H9 (cell line): ENCODE data around the gene KCNH5. TPM values are rescaled to one million over a fixed set of nuclear protein-coding genes. Genes with fewer than 3 reads are reported as not detected.

Experiments
- DNase-seq: peaks from one replicate; pipeline ENCODE4 v3.0.0-alpha.2; 2017
- H2AFZ ChIP-seq: one replicate; pipeline ENCODE4 v1.6.1; 2013; ENCODE audit warnings: mild to moderate bottlenecking, low read length, control low read depth, moderate library complexity
- H2AK5ac ChIP-seq: 2 replicates; pipeline ENCODE4 v1.6.1; 2013; ENCODE audit warnings: low read length, control low read depth, mixed read lengths; ENCODE audit not compliant: insufficient read length
- H2BK120ac ChIP-seq: one replicate; pipeline ENCODE4 v1.6.1; 2013; ENCODE audit warnings: low read depth, mild to moderate bottlenecking, low read length, control low read depth, inconsistent platforms; ENCODE audit not compliant: poor library complexity, severe bottlenecking
- H2BK12ac ChIP-seq: 2 replicates; pipeline ENCODE4 v1.6.1; 2013; ENCODE audit warnings: low read length, control low read depth, mixed read lengths, low read depth; ENCODE audit not compliant: insufficient read length
- H2BK15ac ChIP-seq: 2 replicates; pipeline ENCODE4 v1.6.1; 2013; ENCODE audit warnings: low read depth, low read length, control low read depth
- H2BK20ac ChIP-seq: one replicate; pipeline ENCODE4 v1.6.1; 2013; ENCODE audit warnings: low read depth, mild to moderate bottlenecking, low read length, control low read depth, inconsistent platforms; ENCODE audit not compliant: poor library complexity, severe bottlenecking
- H2BK5ac ChIP-seq: 2 replicates; pipeline ENCODE4 v1.6.1; 2013; ENCODE audit warnings: low read length, control low read depth, mixed read lengths; ENCODE audit not compliant: insufficient read length
- H3K14ac ChIP-seq: 2 replicates; pipeline ENCODE4 v1.6.1; 2013; ENCODE audit warnings: low read length, control low read depth; ENCODE audit not compliant: insufficient read depth
- H3K18ac ChIP-seq: 2 replicates; pipeline ENCODE4 v1.6.1; 2013; ENCODE audit warnings: low read depth, mild to moderate bottlenecking, mixed read lengths, low read length, control low read depth; ENCODE audit not compliant: insufficient read length
- H3K23ac ChIP-seq: 2 replicates; pipeline ENCODE4 v1.6.1; 2013; ENCODE audit warnings: low read length, control low read depth, mixed read lengths, low read depth; ENCODE audit not compliant: insufficient read length
- H3K23me2 ChIP-seq: 2 replicates; pipeline ENCODE4 v1.6.1; 2013; ENCODE audit warnings: low read depth, mild to moderate bottlenecking, mixed read lengths, low read length, control low read depth; ENCODE audit not compliant: insufficient read length, poor library complexity, severe bottlenecking
- H3K27ac ChIP-seq: 2 replicates; pipeline ENCODE4 v1.5.1; 2013; ENCODE audit warnings: low read length, control low read depth, mixed read lengths, low read depth; ENCODE audit not compliant: insufficient read length
- H3K27me3 ChIP-seq: 2 replicates; pipeline ENCODE4 v1.6.1; 2013; ENCODE audit warnings: low read length, control low read depth, inconsistent platforms; ENCODE audit not compliant: insufficient read depth
- H3K4ac ChIP-seq: 2 replicates; pipeline ENCODE4 v1.6.1; 2013; ENCODE audit warnings: low read depth, mild to moderate bottlenecking, control low read depth, inconsistent platforms, low read length, moderate library complexity
- H3K4me1 ChIP-seq: 2 replicates; pipeline ENCODE4 v1.6.1; 2013; ENCODE audit warnings: low read length, control low read depth, inconsistent platforms; ENCODE audit not compliant: insufficient read depth
- H3K4me2 ChIP-seq: 2 replicates; pipeline ENCODE4 v1.6.1; 2013; ENCODE audit warnings: low read length, control low read depth, mixed read lengths; ENCODE audit not compliant: insufficient read length, insufficient read depth
- H3K56ac ChIP-seq: 2 replicates; pipeline ENCODE4 v1.6.1; 2013; ENCODE audit warnings: low read depth, mild to moderate bottlenecking, mixed read lengths, low read length, control low read depth; ENCODE audit not compliant: insufficient read length
- H3K79me1 ChIP-seq: 2 replicates; pipeline ENCODE4 v1.6.1; 2013; ENCODE audit warnings: low read depth, mild to moderate bottlenecking, moderate library complexity, low read length, control low read depth, inconsistent platforms; ENCODE audit not compliant: insufficient read depth, poor library complexity, severe bottlenecking
- H3K79me2 ChIP-seq: 2 replicates; pipeline ENCODE4 v1.6.1; 2013; ENCODE audit warnings: low read length, control low read depth, inconsistent platforms; ENCODE audit not compliant: insufficient read depth
- H3K9ac ChIP-seq: 2 replicates; pipeline ENCODE4 v1.6.1; 2013; ENCODE audit warnings: low read length, control low read depth, mixed read lengths; ENCODE audit not compliant: insufficient read length; ENCODE audit errors: extremely low read depth
- H3K9me3 ChIP-seq: one replicate; pipeline ENCODE4 v1.6.1; 2013; ENCODE audit warnings: low read depth, low read length, inconsistent platforms; ENCODE audit not compliant: control insufficient read depth
- H3T11ph ChIP-seq: one replicate; pipeline ENCODE4 v1.6.1; 2013; ENCODE audit warnings: mild to moderate bottlenecking, low read length, control low read depth, inconsistent platforms
- H4K20me1 ChIP-seq: one replicate; pipeline ENCODE4 v1.6.1; 2013; ENCODE audit not compliant: control insufficient read depth, insufficient read length, insufficient read depth
- H4K5ac ChIP-seq: 2 replicates; pipeline ENCODE4 v1.6.1; 2013; ENCODE audit warnings: low read depth, mild to moderate bottlenecking, mixed read lengths, low read length, control low read depth; ENCODE audit not compliant: insufficient read length
- H4K8ac ChIP-seq: replicated peaks from 2 replicates; pipeline ENCODE4 v1.6.1; 2013; ENCODE audit warnings: low read length, control low read depth, mixed read lengths, low read depth; ENCODE audit not compliant: insufficient read length
- H4K91ac ChIP-seq: 2 replicates; pipeline ENCODE4 v1.6.1; 2013; ENCODE audit warnings: low read depth, mild to moderate bottlenecking, moderate library complexity, mixed read lengths, low read length, control low read depth; ENCODE audit not compliant: insufficient read length
- H3K27ac Mint-ChIP-seq, 3 experiments: 2 replicates in 2 of 3; 3 replicates in 1 of 3; pipeline ENCODE4 v1.8.0; 2020 to 2021; ENCODE audit warnings: mixed read lengths in 3 of 3, mild to moderate bottlenecking in 1 of 3, moderate library complexity in 1 of 3
- H3K27me3 Mint-ChIP-seq: 2 replicates; pipeline ENCODE4 v1.8.0; 2021; ENCODE audit warnings: low read depth, mild to moderate bottlenecking, moderate library complexity, mixed read lengths
- H3K36me3 Mint-ChIP-seq, 3 experiments: 2 replicates in 2 of 3; 3 replicates in 1 of 3; pipeline ENCODE4 v1.8.0; 2020 to 2021; ENCODE audit warnings: low read depth in 3 of 3, mixed read lengths in 3 of 3; ENCODE audit not compliant: insufficient read depth in 1 of 3
- H3K4me1 Mint-ChIP-seq, 2 experiments: 2 replicates each; pipeline ENCODE4 v1.8.0; 2020; ENCODE audit warnings: mixed read lengths in 2 of 2
- H3K4me3 Mint-ChIP-seq, 2 experiments: 2 replicates in 1 of 2; 3 replicates in 1 of 2; pipeline ENCODE4 v1.8.0; 2020 to 2021; ENCODE audit warnings: mild to moderate bottlenecking in 2 of 2, mixed read lengths in 2 of 2, moderate library complexity in 1 of 2
- H3K9me3 Mint-ChIP-seq, 2 experiments: 2 replicates in 1 of 2; 3 replicates in 1 of 2; pipeline ENCODE4 v1.8.0; 2020; ENCODE audit warnings: mild to moderate bottlenecking in 2 of 2, mixed read lengths in 2 of 2, moderate library complexity in 1 of 2
- WGBS: extraction: QIAGEN DNeasy Blood & Tissue Kit; methylation state at CpG from one replicate; pipeline ENCODE4 v1.1.7; 2013; ENCODE audit warnings: missing lambda C conversion rate, low lambda C conversion rate, mixed read lengths; ENCODE audit not compliant: insufficient read length; ENCODE audit errors: extremely low coverage; 5-methylcytosine and 5-hydroxymethylcytosine counted together
- total RNA-seq: library from RNA; stranded (reverse); gene quantifications from 2 replicates; pipeline ENCODE4 v1.2.1, GENCODE V29; 2021
- TF ChIP-seq, protein P1 (sequence below): fragments of 200-600 bp; sonication (generic); conservative IDR thresholded peaks from 3 replicates; pipeline ENCODE4 v1.8.0; 2021; ENCODE audit warnings: antibody characterized with exemption, mild to moderate bottlenecking

KCNH5 gene
- total RNA-seq, 1 experiment from 2014 or later: 0.42 TPM

DNA sequence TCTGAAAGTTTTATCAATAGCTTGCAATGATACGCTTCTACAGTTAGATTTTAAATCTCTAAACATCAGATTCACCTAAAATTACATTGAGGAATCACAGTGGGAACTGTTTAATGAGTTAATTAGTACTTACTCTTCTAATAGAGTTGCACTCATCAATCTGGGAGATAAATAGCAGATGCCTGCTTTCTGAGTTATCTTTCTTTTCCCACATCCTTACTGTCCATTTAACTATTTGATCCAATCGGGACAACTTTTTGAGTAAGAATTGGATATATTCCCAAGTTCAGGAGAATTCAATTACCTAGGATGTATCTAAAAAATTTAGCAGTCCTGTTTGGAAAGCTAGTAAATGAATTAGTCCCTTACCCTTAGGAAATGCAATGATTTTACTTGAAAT is 162.3 kb downstream of the KCNH5 start:
- Histone ChIP-seq H2BK12ac (no peak overlapping the region), H3K18ac (no peak overlapping the region), H2BK20ac (no peak overlapping the region), H2AK5ac (no peak overlapping the region), H2BK5ac (no peak overlapping the region), H3K9ac (no peak overlapping the region), H4K5ac (no peak overlapping the region), H3K4me2 (no peak overlapping the region), H3K9me3 (no peaks in the 10 kb centered on the region), H3K27me3 (no peaks in the 10 kb centered on the region), H4K20me1 (no peaks in the 10 kb centered on the region), H3K4me1 (no peaks in the 10 kb centered on the region), H2AFZ (no peak overlapping the region), H4K8ac (no peak overlapping the region), H4K91ac (no peak overlapping the region), H3K79me1 (no peaks in the 10 kb centered on the region), H3T11ph (no peak overlapping the region), H3K56ac (no peak overlapping the region), H3K4ac (no peak overlapping the region), H3K23me2 (no peaks in the 10 kb centered on the region), H3K27ac (no peak overlapping the region), H3K79me2 (no peaks in the 10 kb centered on the region), H2BK120ac (no peak overlapping the region), H2BK15ac (no peak overlapping the region), H3K14ac (no peak overlapping the region), H3K23ac (no peak overlapping the region)
- H3K36me3 Mint-ChIP-seq: no peaks in the 10 kb centered on the region
- H3K9me3 Mint-ChIP-seq: no peaks in the 10 kb centered on the region
- DNase-seq: no peak
- WGBS: no CpG with 5 or more reads among the region's 2 CpGs
- TF ChIP-seq, protein P1, sequence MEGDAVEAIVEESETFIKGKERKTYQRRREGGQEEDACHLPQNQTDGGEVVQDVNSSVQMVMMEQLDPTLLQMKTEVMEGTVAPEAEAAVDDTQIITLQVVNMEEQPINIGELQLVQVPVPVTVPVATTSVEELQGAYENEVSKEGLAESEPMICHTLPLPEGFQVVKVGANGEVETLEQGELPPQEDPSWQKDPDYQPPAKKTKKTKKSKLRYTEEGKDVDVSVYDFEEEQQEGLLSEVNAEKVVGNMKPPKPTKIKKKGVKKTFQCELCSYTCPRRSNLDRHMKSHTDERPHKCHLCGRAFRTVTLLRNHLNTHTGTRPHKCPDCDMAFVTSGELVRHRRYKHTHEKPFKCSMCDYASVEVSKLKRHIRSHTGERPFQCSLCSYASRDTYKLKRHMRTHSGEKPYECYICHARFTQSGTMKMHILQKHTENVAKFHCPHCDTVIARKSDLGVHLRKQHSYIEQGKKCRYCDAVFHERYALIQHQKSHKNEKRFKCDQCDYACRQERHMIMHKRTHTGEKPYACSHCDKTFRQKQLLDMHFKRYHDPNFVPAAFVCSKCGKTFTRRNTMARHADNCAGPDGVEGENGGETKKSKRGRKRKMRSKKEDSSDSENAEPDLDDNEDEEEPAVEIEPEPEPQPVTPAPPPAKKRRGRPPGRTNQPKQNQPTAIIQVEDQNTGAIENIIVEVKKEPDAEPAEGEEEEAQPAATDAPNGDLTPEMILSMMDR: no peak
- no peaks in the 10 kb centered on the region for H3K27me3 Mint-ChIP-seq
- no peaks in the 10 kb centered on the region for H3K4me1 Mint-ChIP-seq
- no peak overlapping the region for H3K27ac Mint-ChIP-seq
- H3K4me3 Mint-ChIP-seq: no peak overlapping the region
